Measurements from ENCODE around the gene SLC12A4.
A peak's percentile ranks its signal among the peaks of the same experiment; 100 is the strongest.

The SLC12A4 gene

GRCh38 chr16:67944690-67945391, 23.6 kb downstream of the SLC12A4 start:
- H3K4me3 ChIP-seq (ENCODE audit: low read depth, low read length) = no peak overlapping the region
- TF ChIP-seq CTCF (IDR thresholded peaks at IDR 0.05; ENCODE audit: insufficient read depth, low read depth, low read length, missing control alignments) = no peak
- no peak for DNase-seq (ENCODE audit: low read depth)

- no peak for TF ChIP-seq CTCF (IDR thresholded peaks at IDR 0.05; ENCODE audit: insufficient read depth, low read depth, low read length, missing control alignments)
- no peak for DNase-seq (ENCODE audit: low read depth)
- no peak within 1 kb of the TSS for H3K4me3 ChIP-seq (ENCODE audit: low read depth, low read length)
These were observed 24.6 kb downstream of the SLC12A4 start, which contains the start of gene LCAT for GRCh38 chr16:67943619-67944504. Gene LCAT, minus strand, starts transcription at chr16:67944120. Its CDS starts 19 bp downstream, at chr16:67944101.

GRCh38 chr16:67943256-67943618, 25.2 kb downstream of the SLC12A4 start:
- DNase-seq (ENCODE audit: low read depth) = no peak
- no peak overlapping the region for H3K4me3 ChIP-seq (ENCODE audit: low read depth, low read length)
- TF ChIP-seq CTCF (IDR thresholded peaks at IDR 0.05; ENCODE audit: insufficient read depth, low read depth, low read length, missing control alignments) = no peak

GRCh38 chr16:67942510-67943255, 25.8 kb downstream of the SLC12A4 start:
- TF ChIP-seq CTCF (IDR thresholded peaks at IDR 0.05; ENCODE audit: insufficient read depth, low read depth, low read length, missing control alignments) = no peak
- no peak for DNase-seq (ENCODE audit: low read depth)
- H3K4me3 ChIP-seq (ENCODE audit: low read depth, low read length) = no peak overlapping the region

GRCh38 chr16:67942200-67942509, 26.3 kb downstream of the SLC12A4 start:
- TF ChIP-seq CTCF (IDR thresholded peaks at IDR 0.05; ENCODE audit: insufficient read depth, low read depth, low read length, missing control alignments) = peak; percentile 81
- peak; percentile 67 for DNase-seq (ENCODE audit: low read depth)
- H3K4me3 ChIP-seq (ENCODE audit: low read depth, low read length) = no peak overlapping the region

GRCh38 chr16:67941469-67942199, 26.8 kb downstream of the SLC12A4 start:
- no peak for TF ChIP-seq CTCF (IDR thresholded peaks at IDR 0.05; ENCODE audit: insufficient read depth, low read depth, low read length, missing control alignments)
- H3K4me3 ChIP-seq (ENCODE audit: low read depth, low read length) = no peak overlapping the region
- no peak for DNase-seq (ENCODE audit: low read depth)
